WTC11 (cell line): ENCODE results near the gene ITGA5.

ENCODE experiments used
- MYBL2 ChIP-seq: sonication (generic); formaldehyde crosslinking; IDR thresholded peaks from 2 replicates; pipeline ENCODE4 v1.8.1; 2023; ENCODE audit warnings: mild to moderate bottlenecking, moderate library complexity, missing genetic modification reagents
- ZNF121 ChIP-seq: sonication (generic); formaldehyde crosslinking; IDR thresholded peaks from 2 replicates; pipeline ENCODE4 v1.8.0; 2023; ENCODE audit warnings: missing genetic modification reagents
- TF ChIP-seq, protein P1 (sequence below): fragments of 200-600 bp; IDR thresholded peaks from 2 replicates; pipeline ENCODE4 v1.8.0; 2022; ENCODE audit warnings: antibody characterized with exemption
- TF ChIP-seq, protein P2 (sequence below): sonication (generic); formaldehyde crosslinking; IDR thresholded peaks from 2 replicates; pipeline ENCODE4 v1.8.1; 2023; ENCODE audit warnings: mild to moderate bottlenecking, missing genetic modification reagents, moderate library complexity
- TF ChIP-seq, protein P3 (sequence below): sonication (generic); formaldehyde crosslinking; IDR thresholded peaks from 2 replicates; pipeline ENCODE4 v1.8.1; 2022; ENCODE audit warnings: low read depth, mild to moderate bottlenecking, moderate library complexity, missing genetic modification reagents, borderline replicate concordance

DNA sequence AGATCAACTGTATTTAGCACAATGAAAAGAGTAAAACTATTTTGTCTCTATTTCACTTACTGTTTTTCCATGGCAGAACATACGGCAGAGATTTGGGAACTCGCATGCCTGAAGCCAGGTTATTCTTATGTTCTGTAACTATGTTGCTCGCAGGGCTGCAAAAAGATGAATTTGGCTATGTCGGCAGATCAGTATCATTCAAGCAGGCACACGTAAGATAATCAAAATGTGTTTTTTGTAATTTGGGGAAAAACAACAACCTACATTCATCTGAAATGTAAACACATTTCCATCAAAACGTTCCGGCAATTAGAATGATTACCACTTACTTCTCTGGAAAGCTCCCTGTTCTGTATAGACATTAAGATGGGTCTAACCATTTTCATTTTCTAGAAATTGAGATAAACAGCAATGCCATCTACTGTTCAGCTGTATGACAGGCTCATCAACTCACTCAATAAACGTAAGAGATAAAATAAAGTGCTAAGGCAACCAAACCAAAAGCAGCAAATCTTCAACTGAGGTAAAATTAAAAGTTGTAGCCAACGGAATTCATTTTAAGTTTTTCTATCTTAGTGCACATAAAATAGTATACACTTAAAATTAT lies 41.4 kb upstream of the ITGA5 start:
- TF ChIP-seq MYBL2 = no peak
- TF ChIP-seq, protein P1, sequence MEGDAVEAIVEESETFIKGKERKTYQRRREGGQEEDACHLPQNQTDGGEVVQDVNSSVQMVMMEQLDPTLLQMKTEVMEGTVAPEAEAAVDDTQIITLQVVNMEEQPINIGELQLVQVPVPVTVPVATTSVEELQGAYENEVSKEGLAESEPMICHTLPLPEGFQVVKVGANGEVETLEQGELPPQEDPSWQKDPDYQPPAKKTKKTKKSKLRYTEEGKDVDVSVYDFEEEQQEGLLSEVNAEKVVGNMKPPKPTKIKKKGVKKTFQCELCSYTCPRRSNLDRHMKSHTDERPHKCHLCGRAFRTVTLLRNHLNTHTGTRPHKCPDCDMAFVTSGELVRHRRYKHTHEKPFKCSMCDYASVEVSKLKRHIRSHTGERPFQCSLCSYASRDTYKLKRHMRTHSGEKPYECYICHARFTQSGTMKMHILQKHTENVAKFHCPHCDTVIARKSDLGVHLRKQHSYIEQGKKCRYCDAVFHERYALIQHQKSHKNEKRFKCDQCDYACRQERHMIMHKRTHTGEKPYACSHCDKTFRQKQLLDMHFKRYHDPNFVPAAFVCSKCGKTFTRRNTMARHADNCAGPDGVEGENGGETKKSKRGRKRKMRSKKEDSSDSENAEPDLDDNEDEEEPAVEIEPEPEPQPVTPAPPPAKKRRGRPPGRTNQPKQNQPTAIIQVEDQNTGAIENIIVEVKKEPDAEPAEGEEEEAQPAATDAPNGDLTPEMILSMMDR = no peak
- TF ChIP-seq, protein P2, sequence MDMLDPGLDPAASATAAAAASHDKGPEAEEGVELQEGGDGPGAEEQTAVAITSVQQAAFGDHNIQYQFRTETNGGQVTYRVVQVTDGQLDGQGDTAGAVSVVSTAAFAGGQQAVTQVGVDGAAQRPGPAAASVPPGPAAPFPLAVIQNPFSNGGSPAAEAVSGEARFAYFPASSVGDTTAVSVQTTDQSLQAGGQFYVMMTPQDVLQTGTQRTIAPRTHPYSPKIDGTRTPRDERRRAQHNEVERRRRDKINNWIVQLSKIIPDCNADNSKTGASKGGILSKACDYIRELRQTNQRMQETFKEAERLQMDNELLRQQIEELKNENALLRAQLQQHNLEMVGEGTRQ (CRISPR knock-in tag) = no peak
- TF ChIP-seq, protein P3, sequence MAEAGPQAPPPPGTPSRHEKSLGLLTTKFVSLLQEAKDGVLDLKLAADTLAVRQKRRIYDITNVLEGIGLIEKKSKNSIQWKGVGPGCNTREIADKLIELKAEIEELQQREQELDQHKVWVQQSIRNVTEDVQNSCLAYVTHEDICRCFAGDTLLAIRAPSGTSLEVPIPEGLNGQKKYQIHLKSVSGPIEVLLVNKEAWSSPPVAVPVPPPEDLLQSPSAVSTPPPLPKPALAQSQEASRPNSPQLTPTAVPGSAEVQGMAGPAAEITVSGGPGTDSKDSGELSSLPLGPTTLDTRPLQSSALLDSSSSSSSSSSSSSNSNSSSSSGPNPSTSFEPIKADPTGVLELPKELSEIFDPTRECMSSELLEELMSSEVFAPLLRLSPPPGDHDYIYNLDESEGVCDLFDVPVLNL (CRISPR knock-in tag) = no peak
- TF ChIP-seq ZNF121 = no peak
